ENCODE data around the gene ADAMTSL3. TPM values are rescaled to one million over a fixed set of nuclear protein-coding genes. Genes with fewer than 3 reads are reported as not detected.
"Not testable (repeated sequence)": the region's sequence is repeated elsewhere in the genome, so short reads cannot be mapped to it uniquely, and the experiment has no call there.

The ADAMTSL3 gene
- polyA plus RNA-seq, 1 donor, result 8.0 TPM

- no peak for DNase-seq
- no peak overlapping the region for H3K27ac ChIP-seq (ENCODE audit: low read length)
- no peaks in the 10 kb centered on the region for H3K4me1 ChIP-seq (ENCODE audit: control insufficient read depth, insufficient read depth, low read length)
- no CpG with 5 or more reads among the region's 3 CpGs for WGBS (ENCODE audit: insufficient coverage, low lambda C conversion rate)
- H3K27me3 ChIP-seq (ENCODE audit: control insufficient read depth, insufficient read depth, low read length), result no peaks in the 10 kb centered on the region
- no peaks in the 10 kb centered on the region for H3K36me3 ChIP-seq (ENCODE audit: control insufficient read depth, insufficient read depth, low read length)
- no peaks in the 10 kb centered on the region for H3K9me3 ChIP-seq (ENCODE audit: control insufficient read depth, low read depth, low read length)
- no peak overlapping the region for H3K4me3 ChIP-seq (ENCODE audit: low read length)
Measured at GRCh38 chr15:83698294-83698693, 44.4 kb downstream of the ADAMTSL3 start.

- Histone ChIP-seq H3K4me1 (ENCODE audit: control insufficient read depth, insufficient read depth, low read length) (no peaks in the 10 kb centered on the region), H3K9me3 (ENCODE audit: control insufficient read depth, low read depth, low read length) (no peaks in the 10 kb centered on the region), H3K36me3 (ENCODE audit: control insufficient read depth, insufficient read depth, low read length) (no peaks in the 10 kb centered on the region), H3K27ac (ENCODE audit: low read length) (no peak overlapping the region), H3K4me3 (ENCODE audit: low read length) (no peak overlapping the region), H3K27me3 (ENCODE audit: control insufficient read depth, insufficient read depth, low read length) (no peaks in the 10 kb centered on the region)
- no peak for DNase-seq
- WGBS (ENCODE audit: insufficient coverage, low lambda C conversion rate), result no CpG with 5 or more reads among the region's 2 CpGs
Measured at GRCh38 chr15:83699028-83699427, 45.1 kb downstream of the ADAMTSL3 start.

GRCh38 chr15:83700082-83700481 lies 46.2 kb downstream of the ADAMTSL3 start:
- Histone ChIP-seq H3K4me1 (ENCODE audit: control insufficient read depth, insufficient read depth, low read length) (no peaks in the 10 kb centered on the region), H3K4me3 (ENCODE audit: low read length) (no peak overlapping the region), H3K27me3 (ENCODE audit: control insufficient read depth, insufficient read depth, low read length) (no peaks in the 10 kb centered on the region), H3K9me3 (ENCODE audit: control insufficient read depth, low read depth, low read length) (no peaks in the 10 kb centered on the region), H3K27ac (ENCODE audit: low read length) (no peak overlapping the region), H3K36me3 (ENCODE audit: control insufficient read depth, insufficient read depth, low read length) (no peaks in the 10 kb centered on the region)
- no CpG with 5 or more reads among the region's 3 CpGs for WGBS (ENCODE audit: insufficient coverage, low lambda C conversion rate)
- DNase-seq, result no peak

GRCh38 chr15:83702314-83702713 lies 48.4 kb downstream of the ADAMTSL3 start:
- not testable (repeated sequence) for H3K4me1 ChIP-seq (ENCODE audit: control insufficient read depth, insufficient read depth, low read length); DNase-seq
- WGBS (ENCODE audit: insufficient coverage, low lambda C conversion rate), result no CpG with 5 or more reads among the region's 2 CpGs

DNA sequence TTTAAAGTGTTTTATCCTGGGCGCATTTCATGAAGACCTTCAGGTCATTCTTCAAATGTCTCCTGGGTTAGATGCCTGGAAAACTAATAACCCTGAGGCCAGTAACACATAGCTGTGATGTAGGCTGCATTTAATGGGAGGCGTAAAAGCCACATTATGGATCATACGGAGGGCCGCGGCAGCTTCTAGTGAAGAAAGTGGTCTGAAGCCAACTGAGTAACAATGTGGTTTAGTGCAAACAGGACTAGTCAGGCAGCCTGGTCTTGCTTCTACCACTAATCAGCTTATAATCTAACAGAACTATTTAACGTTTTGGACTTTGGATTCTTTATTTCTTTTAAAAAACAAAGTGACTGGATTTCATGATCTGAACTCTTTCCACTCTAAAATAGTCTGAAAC lies 54.4 kb downstream of the ADAMTSL3 start:
- no peaks in the 10 kb centered on the region for H3K36me3 ChIP-seq (ENCODE audit: control insufficient read depth, insufficient read depth, low read length)
- H3K4me3 ChIP-seq (ENCODE audit: low read length), result no peak overlapping the region
- H3K4me1 ChIP-seq (ENCODE audit: control insufficient read depth, insufficient read depth, low read length), result no peaks in the 10 kb centered on the region
- DNase-seq, result no peak
- H3K27ac ChIP-seq (ENCODE audit: low read length), result no peak overlapping the region
- H3K27me3 ChIP-seq (ENCODE audit: control insufficient read depth, insufficient read depth, low read length), result no peaks in the 10 kb centered on the region
- H3K9me3 ChIP-seq (ENCODE audit: control insufficient read depth, low read depth, low read length), result no peaks in the 10 kb centered on the region
- WGBS (ENCODE audit: insufficient coverage, low lambda C conversion rate), result no CpG with 5 or more reads among the region's 6 CpGs

More at GRCh38 chr15:83702314-83702713, 48.4 kb downstream of the ADAMTSL3 start:
- H3K36me3 ChIP-seq (ENCODE audit: control insufficient read depth, insufficient read depth, low read length); H3K27ac ChIP-seq (ENCODE audit: low read length); H3K27me3 ChIP-seq (ENCODE audit: control insufficient read depth, insufficient read depth, low read length); H3K4me3 ChIP-seq (ENCODE audit: low read length); H3K9me3 ChIP-seq (ENCODE audit: control insufficient read depth, low read depth, low read length): not testable (repeated sequence)

DNA sequence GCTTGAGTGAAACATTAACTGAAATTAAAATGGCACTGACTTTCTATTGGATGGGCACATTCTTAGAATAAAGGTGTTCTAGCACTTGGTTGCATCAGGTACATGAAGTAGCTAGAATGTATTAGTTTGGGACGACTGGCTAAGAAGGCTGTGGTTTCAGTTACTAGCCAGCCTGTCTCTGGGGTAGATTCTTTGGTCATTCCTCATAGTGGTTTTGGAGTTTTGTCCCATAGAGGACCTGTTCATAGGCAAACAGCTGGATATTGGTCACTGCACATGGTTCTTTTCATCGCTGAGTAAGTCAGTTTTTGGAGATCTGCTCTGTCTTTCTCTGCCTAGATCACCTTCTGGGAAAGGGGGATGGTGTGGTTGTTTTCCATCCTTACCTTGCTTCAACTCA lies 55.3 kb downstream of the ADAMTSL3 start:
- no peaks in the 10 kb centered on the region for H3K36me3 ChIP-seq (ENCODE audit: control insufficient read depth, insufficient read depth, low read length)
- no peak for DNase-seq
- no peak overlapping the region for H3K4me3 ChIP-seq (ENCODE audit: low read length)
- no peaks in the 10 kb centered on the region for H3K4me1 ChIP-seq (ENCODE audit: control insufficient read depth, insufficient read depth, low read length)
- WGBS (ENCODE audit: insufficient coverage, low lambda C conversion rate), result no CpG with 5 or more reads among the region's 2 CpGs
- no peaks in the 10 kb centered on the region for H3K9me3 ChIP-seq (ENCODE audit: control insufficient read depth, low read depth, low read length)
- H3K27me3 ChIP-seq (ENCODE audit: control insufficient read depth, insufficient read depth, low read length), result no peaks in the 10 kb centered on the region
- H3K27ac ChIP-seq (ENCODE audit: low read length), result no peak overlapping the region

- H3K4me3 ChIP-seq (ENCODE audit: low read length), result no peak overlapping the region
- WGBS (ENCODE audit: insufficient coverage, low lambda C conversion rate), result no CpG with 5 or more reads among the region's 3 CpGs
Measured at GRCh38 chr15:83709811-83710210, 55.9 kb downstream of the ADAMTSL3 start.

GRCh38 chr15:83710452-83710851 lies 56.5 kb downstream of the ADAMTSL3 start:
- Histone ChIP-seq H3K36me3 (ENCODE audit: control insufficient read depth, insufficient read depth, low read length) (no peaks in the 10 kb centered on the region), H3K4me1 (ENCODE audit: control insufficient read depth, insufficient read depth, low read length) (no peaks in the 10 kb centered on the region), H3K4me3 (ENCODE audit: low read length) (no peak overlapping the region), H3K9me3 (ENCODE audit: control insufficient read depth, low read depth, low read length) (no peaks in the 10 kb centered on the region), H3K27ac (ENCODE audit: low read length) (no peak overlapping the region), H3K27me3 (ENCODE audit: control insufficient read depth, insufficient read depth, low read length) (no peaks in the 10 kb centered on the region)
- no peak for DNase-seq

More at GRCh38 chr15:83709811-83710210, 55.9 kb downstream of the ADAMTSL3 start:
- DNase-seq, result no peak
- no peaks in the 10 kb centered on the region for H3K36me3 ChIP-seq (ENCODE audit: control insufficient read depth, insufficient read depth, low read length)
- H3K9me3 ChIP-seq (ENCODE audit: control insufficient read depth, low read depth, low read length), result no peaks in the 10 kb centered on the region
- H3K4me1 ChIP-seq (ENCODE audit: control insufficient read depth, insufficient read depth, low read length), result no peaks in the 10 kb centered on the region
- no peaks in the 10 kb centered on the region for H3K27me3 ChIP-seq (ENCODE audit: control insufficient read depth, insufficient read depth, low read length)
- no peak overlapping the region for H3K27ac ChIP-seq (ENCODE audit: low read length)

GRCh38 chr15:83711236-83711635 lies 57.3 kb downstream of the ADAMTSL3 start:
- Histone ChIP-seq H3K4me1 (ENCODE audit: control insufficient read depth, insufficient read depth, low read length) (no peaks in the 10 kb centered on the region), H3K27ac (ENCODE audit: low read length) (no peak overlapping the region), H3K4me3 (ENCODE audit: low read length) (no peak overlapping the region), H3K27me3 (ENCODE audit: control insufficient read depth, insufficient read depth, low read length) (no peaks in the 10 kb centered on the region), H3K36me3 (ENCODE audit: control insufficient read depth, insufficient read depth, low read length) (no peaks in the 10 kb centered on the region), H3K9me3 (ENCODE audit: control insufficient read depth, low read depth, low read length) (no peaks in the 10 kb centered on the region)
- DNase-seq, result no peak
- 100% methylated on average over 4 of the region's 5 CpGs for WGBS (ENCODE audit: insufficient coverage, low lambda C conversion rate)

DNA sequence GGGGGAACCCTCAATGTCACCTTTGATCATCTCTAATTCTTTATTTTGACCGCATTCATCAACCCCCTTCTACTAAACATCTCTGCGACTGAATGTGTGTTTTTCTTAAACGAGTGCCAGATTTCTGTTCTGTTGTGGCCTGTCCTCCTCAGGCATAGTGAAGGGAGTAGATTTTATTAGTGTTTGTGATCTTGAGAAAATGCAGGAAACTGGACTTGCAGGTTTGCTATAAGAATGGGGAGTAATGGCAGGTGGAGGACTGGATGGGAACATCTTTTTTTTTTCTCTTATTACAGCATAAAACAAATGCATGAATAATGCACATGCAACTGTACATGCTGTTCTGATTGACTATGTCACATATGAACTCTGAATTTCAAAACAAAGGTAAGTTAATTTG lies 59.3 kb downstream of the ADAMTSL3 start:
- Histone ChIP-seq H3K4me3 (ENCODE audit: low read length) (no peak overlapping the region), H3K4me1 (ENCODE audit: control insufficient read depth, insufficient read depth, low read length) (no peaks in the 10 kb centered on the region), H3K36me3 (ENCODE audit: control insufficient read depth, insufficient read depth, low read length) (no peaks in the 10 kb centered on the region), H3K27ac (ENCODE audit: low read length) (no peak overlapping the region), H3K27me3 (ENCODE audit: control insufficient read depth, insufficient read depth, low read length) (no peaks in the 10 kb centered on the region), H3K9me3 (ENCODE audit: control insufficient read depth, low read depth, low read length) (no peaks in the 10 kb centered on the region)
- DNase-seq, result no peak
- WGBS (ENCODE audit: insufficient coverage, low lambda C conversion rate), result no CpG with 5 or more reads among the region's 3 CpGs

- H3K27me3 ChIP-seq (ENCODE audit: control insufficient read depth, insufficient read depth, low read length), result no peaks in the 10 kb centered on the region
- DNase-seq, result no peak
Measured at GRCh38 chr15:83714939-83715628, 61.2 kb downstream of the ADAMTSL3 start.

More at GRCh38 chr15:83714939-83715628, 61.2 kb downstream of the ADAMTSL3 start:
- Histone ChIP-seq H3K9me3 (ENCODE audit: control insufficient read depth, low read depth, low read length) (no peaks in the 10 kb centered on the region), H3K27ac (ENCODE audit: low read length) (no peak overlapping the region), H3K4me1 (ENCODE audit: control insufficient read depth, insufficient read depth, low read length) (no peaks in the 10 kb centered on the region), H3K4me3 (ENCODE audit: low read length) (no peak overlapping the region), H3K36me3 (ENCODE audit: control insufficient read depth, insufficient read depth, low read length) (no peaks in the 10 kb centered on the region)
